HL-60 (cell line): Measurements from ENCODE around the gene MAP3K4.

ENCODE experiments used
- GABPA ChIP-seq: IDR thresholded peaks from 2 replicates; pipeline ENCODE4 v1.6.1; 2012; ENCODE audit warnings: low read depth
- POLR2AphosphoS5 ChIP-seq: IDR thresholded peaks from 2 replicates; pipeline ENCODE4 v1.6.1; 2012; ENCODE audit warnings: low read depth
- REST ChIP-seq: IDR thresholded peaks from 2 replicates; pipeline ENCODE4 v1.6.1; 2012; ENCODE audit warnings: low read depth; ENCODE audit not compliant: insufficient replicate concordance
- TF ChIP-seq, protein P1 (sequence below): IDR thresholded peaks from one replicate; pipeline ENCODE4 v1.5.1; 2011; ENCODE audit warnings: low read length, control low read depth, inconsistent platforms; ENCODE audit not compliant: insufficient read depth

GRCh38 chr6:161134550-161135298 is 143.2 kb downstream of the MAP3K4 start:
- TF ChIP-seq, protein P1, sequence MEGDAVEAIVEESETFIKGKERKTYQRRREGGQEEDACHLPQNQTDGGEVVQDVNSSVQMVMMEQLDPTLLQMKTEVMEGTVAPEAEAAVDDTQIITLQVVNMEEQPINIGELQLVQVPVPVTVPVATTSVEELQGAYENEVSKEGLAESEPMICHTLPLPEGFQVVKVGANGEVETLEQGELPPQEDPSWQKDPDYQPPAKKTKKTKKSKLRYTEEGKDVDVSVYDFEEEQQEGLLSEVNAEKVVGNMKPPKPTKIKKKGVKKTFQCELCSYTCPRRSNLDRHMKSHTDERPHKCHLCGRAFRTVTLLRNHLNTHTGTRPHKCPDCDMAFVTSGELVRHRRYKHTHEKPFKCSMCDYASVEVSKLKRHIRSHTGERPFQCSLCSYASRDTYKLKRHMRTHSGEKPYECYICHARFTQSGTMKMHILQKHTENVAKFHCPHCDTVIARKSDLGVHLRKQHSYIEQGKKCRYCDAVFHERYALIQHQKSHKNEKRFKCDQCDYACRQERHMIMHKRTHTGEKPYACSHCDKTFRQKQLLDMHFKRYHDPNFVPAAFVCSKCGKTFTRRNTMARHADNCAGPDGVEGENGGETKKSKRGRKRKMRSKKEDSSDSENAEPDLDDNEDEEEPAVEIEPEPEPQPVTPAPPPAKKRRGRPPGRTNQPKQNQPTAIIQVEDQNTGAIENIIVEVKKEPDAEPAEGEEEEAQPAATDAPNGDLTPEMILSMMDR: no peak
- TF ChIP-seq POLR2AphosphoS5 (no peak), GABPA (no peak), REST (no peak)
